Dermis microvascular lymphatic vessel endothelial cell (primary cell): ENCODE data around the gene RIMS1. TPM values are rescaled to one million over a fixed set of nuclear protein-coding genes. Genes with fewer than 3 reads are reported as not detected.
"Not testable (repeated sequence)": the region's sequence is repeated elsewhere in the genome, so short reads cannot be mapped to it uniquely, and the experiment has no call there.

Experiments
- DNase-seq, 2 donors: peaks; one replicate each; pipeline versions ENCODE4 v3.0.0 to v3.0.0-alpha.2; 2010; ENCODE audit warnings: low read depth in 2 of 2
- total RNA-seq: library from RNA; depleted of rRNA; stranded (reverse); fragments of >200 nt; gene quantifications from 2 replicates; pipeline ENCODE4 v1.2.1, GENCODE V29; 2014

RIMS1 gene
- total RNA-seq, 1 donor from 2014 or later = 34.4 TPM

- no peak for DNase-seq
These were observed 91.5 kb downstream of the RIMS1 start for GRCh38 chr6:71977884-71978283.

- peak; percentile 55 to 60 for DNase-seq
These were observed 93.6 kb downstream of the RIMS1 start for GRCh38 chr6:71979911-71980310.

GRCh38 chr6:71982389-71982788 lies 96.0 kb downstream of the RIMS1 start:
- peak in 1 of 2 donors; percentile 9 for DNase-seq

GRCh38 chr6:71983131-71983530 lies 96.8 kb downstream of the RIMS1 start:
- DNase-seq = no peak

- DNase-seq = no peak
These were observed 108.4 kb downstream of the RIMS1 start for GRCh38 chr6:71994705-71995271.

DNA sequence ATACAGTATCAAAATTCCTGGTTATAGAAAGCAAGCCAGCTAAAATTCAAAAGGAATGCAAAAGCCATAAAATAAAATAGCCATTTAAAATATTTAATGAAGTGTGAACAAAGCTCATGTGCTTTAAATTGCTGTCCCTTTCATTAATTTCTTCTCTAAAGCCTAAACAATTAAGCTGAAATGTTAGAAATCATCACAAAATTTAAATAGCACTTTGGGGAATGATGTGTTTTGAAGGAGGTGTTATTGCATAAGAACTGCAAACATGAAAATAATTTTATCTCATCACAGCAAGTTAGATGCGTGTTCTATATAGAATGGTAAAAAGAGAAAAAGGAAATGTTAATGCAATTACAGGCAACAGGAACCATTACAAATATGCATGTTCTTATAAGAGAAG lies 111.0 kb downstream of the RIMS1 start:
- DNase-seq = no peak

DNA sequence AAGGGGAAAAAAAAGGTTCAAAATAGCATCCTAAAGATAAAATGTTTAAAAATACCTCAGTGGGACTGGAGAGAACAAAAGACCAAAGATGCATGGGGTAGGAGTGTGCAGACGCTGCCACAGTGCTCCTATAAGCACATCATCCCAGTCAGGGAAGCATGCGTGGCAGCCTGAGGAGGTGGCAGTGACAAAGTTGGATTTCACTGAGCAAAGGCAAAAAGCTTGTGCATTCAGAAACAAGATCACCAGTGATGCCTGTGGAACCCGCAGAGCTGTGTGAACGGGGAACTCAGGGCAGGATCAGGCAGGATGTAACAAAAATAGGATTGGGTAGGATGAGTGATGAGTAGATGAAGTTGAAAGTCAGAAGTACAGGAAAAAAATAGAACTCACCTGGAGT lies 116.1 kb downstream of the RIMS1 start:
- DNase-seq = no peak

DNA sequence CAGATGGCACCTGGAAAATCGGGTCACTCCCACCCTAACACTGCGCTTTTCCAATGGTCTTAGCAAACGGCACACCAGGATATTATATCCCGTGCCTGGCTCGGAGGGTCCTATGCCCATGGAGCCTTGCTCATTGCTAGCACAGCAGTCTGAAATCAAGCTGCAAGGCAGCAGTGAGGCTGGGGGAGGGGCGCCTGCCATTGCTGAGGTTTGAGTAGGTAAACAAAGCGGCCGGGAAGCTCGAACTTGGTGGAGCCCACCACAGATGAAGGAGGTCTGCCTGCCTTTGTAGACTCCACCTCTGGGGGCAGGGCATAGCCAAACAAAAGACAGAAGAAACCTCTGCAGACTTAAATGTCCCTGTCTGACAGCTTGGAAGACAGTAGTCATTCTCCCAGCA lies 120.2 kb downstream of the RIMS1 start:
- DNase-seq = not testable (repeated sequence)

DNA sequence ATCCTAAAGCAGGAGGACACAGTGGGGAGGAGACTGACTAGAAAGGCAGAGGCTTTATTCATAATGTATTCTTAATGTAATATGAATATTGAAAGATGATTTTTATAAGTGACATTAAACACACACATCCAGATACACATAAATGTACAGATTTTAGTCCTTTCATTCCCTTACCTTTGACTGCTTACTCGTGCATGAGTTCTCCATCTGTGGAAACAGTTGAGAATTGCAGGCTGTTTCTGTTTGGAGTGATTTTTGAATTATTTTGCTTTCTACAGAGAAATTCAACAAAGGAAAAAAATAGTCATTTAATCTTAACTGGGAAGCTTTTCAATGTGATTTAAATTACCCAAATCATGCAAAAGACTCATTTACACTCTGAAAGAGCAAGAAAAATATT lies 136.5 kb downstream of the RIMS1 start:
- DNase-seq = no peak

GRCh38 chr6:72031471-72031870 lies 145.1 kb downstream of the RIMS1 start:
- no peak for DNase-seq

DNA sequence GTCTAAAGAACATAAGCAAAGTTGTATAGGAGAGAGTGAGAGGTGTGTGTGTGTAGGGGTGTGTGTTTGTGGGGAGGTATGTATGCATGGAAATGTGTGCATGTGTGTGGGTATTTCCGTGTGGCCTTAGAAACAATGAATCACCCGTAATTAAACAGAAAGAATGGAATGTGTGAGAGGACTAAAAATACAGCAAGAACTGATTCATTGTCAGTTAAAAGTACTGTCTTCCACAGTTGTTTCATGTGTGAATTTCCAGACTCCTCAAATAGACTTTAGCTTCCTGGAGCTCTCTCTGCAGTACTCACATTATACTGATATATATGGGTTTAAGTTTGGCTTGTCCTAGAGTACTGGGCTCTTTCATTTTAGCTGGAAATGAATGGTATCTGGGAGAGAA lies 145.7 kb downstream of the RIMS1 start:
- peak; percentile 19 to 35 for DNase-seq

- no peak for DNase-seq
These were observed 149.1 kb downstream of the RIMS1 start for GRCh38 chr6:72035486-72035885.

DNA sequence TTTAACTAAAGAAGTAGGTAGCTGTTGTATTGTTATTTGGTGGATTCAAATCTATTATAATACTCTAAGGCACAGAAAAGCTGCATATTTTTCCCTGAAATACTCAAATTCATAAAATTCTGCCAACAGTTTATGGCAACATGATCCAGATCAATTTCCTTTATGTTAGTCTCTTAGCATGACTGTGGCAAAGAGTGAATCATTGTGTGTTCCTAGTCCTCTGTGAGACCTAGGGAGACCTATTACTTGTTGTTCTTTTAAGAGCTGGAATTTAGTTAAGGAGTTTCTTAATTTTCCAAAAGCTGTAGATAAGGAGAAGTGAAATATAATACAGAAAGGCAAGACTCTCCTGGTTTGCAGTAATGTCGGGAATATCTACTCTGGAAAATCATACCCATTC lies 149.6 kb downstream of the RIMS1 start:
- no peak for DNase-seq

DNA sequence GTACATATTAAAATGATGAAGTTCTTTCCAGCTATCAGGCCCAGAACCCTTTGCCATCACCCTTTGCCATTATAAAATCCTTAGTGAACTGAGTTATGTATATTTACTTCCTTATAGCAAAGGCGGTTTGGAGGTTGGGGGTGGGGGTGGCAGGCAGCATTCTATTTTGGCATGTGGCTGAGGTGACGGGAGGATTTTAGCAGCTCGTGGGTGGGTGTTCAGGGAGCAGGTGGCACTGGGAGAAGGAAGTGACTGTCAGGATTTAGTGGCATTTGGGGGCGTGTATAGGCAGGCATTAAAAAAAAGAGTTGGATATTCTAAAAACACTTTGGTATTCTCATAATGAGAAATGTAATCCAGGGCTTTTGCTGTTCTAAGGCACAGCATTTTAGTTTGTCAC lies 150.7 kb downstream of the RIMS1 start:
- no peak for DNase-seq

DNA sequence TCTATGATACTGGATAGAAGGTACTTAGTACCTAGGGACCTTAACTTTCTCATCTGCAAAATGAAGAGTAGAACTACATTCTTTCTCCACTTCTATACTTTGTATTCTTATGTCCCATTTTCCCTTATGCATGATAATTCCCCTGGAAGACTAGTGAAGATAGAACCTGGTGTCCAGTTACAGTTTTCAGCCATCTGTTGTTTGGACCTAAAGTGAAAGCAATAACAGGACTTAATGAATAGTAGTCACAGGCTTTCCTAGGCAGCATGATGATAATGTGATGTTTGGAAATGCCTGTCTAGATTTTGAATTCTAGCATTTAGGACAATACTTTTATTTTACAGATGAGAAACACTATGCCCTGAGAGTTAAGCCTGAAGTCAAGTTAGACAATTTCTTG lies 153.8 kb downstream of the RIMS1 start:
- DNase-seq = no peak

DNA sequence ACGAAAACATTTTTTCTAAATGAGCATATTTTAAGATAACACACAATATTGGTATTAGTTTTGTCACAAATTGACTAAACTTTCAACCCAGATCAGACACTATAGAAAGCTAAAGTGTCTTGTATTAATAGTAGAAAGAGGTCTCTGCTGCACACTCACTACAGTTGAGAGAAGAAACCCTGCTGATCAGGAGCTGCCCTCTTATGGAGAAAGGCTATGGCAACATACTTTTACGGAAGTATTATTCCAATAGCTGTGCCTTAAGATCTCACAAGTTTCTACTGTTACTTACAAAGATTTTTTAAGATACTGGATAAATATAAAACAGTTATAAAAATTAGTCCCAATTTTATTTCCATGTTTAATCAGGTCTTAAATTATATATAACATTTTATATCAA lies 155.7 kb downstream of the RIMS1 start:
- no peak for DNase-seq

GRCh38 chr6:72048080-72048479 lies 161.7 kb downstream of the RIMS1 start:
- no peak for DNase-seq

- no peak for DNase-seq
These were observed 163.0 kb downstream of the RIMS1 start for GRCh38 chr6:72049376-72049775.

DNA sequence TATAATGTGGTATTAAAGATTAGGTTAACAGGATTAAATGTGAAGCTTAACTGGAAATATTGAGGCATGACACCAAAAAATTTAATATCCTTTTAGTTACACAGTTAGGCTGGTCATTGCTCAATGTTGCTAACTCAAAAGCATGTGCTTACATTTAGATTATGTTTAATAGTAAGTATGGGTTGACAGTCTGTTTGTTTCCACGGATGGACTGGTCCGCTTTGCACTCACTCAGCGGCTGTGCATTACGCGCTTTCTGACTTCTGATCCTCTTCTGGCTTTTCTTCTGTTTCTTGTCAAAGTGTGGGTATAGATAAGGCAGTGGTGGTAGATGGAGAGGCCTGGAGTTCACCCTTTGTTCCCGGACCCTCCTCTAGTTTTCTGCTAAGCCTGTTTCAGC lies 174.9 kb downstream of the RIMS1 start:
- DNase-seq = no peak

DNA sequence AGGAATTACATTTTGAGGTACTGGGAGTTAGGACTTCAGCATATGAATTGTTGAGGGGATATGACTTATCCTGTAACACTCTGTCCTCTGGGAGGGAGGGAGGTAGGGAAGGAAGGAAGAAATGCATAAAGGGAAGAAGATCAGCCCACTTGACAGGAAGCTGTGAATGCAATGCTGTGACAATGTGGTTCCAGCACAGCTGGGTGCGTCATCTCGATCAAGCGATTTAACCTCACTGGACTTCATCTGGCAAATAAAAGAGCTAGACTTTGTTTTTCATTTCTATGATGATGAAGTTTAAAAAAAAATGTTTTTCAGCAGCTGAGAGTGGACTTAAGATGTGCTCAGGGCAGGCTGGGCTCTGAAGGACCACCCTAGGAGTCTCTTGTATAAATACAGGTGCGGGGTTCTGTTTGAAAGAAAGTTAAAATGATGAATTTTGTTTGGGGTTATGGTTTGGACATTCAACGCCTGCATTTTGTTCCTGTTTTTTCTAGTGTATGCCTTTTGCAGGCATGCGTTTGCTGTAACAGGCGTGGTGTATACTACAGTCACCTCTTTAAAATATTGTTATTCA lies 178.1 kb downstream of the RIMS1 start:
- no peak for DNase-seq

DNA sequence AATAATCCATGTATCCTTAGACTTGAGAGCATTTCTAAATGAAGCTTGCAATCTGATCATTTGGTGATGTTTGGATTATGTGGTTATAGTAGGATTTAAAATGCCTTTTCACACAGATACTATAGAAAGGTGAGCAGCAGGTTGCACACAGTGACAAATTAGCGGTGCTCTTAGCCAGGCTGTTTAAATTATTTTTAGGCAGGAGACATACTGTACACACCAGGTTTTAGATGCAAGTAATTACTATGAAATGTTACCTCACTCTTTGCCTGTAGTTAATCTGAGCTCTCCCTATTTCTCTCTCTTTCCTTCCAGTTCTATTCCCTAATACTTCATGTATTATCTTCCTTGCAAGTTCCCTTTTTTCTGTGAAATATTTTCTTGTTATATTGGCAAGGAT lies 191.7 kb downstream of the RIMS1 start:
- DNase-seq = no peak

DNA sequence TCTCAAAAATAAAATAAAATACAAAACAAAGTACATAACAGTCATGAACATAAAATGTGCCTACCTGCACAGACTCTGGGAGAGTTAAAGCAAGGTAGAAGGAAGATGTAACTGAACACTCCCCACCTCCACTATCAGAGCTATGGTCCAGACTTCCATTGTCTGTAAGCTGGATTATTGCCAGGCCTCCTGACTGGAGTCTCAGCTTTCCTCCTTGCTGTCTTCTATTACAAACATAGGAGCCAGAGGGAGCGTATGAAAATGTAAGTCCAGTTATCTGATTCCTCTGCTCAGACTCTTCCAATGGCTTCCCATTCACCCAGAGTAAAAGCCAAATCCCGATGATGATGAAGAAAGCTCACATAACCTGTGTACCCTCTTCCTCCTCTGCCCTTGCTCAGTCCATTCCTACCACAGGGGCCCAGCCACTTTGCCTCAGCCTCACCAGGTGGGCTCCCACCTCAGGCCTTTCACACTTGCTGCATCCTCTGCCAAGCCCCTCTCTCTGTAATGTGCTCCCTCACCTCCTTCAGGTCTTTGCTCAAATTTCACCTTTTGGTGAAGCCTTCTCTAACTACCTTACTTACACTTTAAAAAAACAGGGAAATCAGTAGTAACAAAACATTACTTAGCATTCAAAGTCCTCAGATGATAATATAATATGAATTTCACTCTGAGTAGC lies 194.1 kb downstream of the RIMS1 start:
- DNase-seq = no peak

GRCh38 chr6:72081871-72082270 lies 195.5 kb downstream of the RIMS1 start:
- no peak for DNase-seq
